SK-N-SH (cell line): Measurements from ENCODE around the gene STON2. TPM values are rescaled to one million over a fixed set of nuclear protein-coding genes. Genes with fewer than 3 reads are reported as not detected.

Experiments
- CTCF ChIA-PET: fragments of 300-600, 350-600 bp; formaldehyde crosslinking; extraction: SDS; loops from one replicate; lab custom pipeline; 2021; lab: Yijun Ruan, JAX
- POLR2A ChIA-PET: fragments of 350-600 bp; sonication (Branson Sonifier 250); formaldehyde crosslinking; extraction: SDS; loops from one replicate; lab custom pipeline; 2020; ENCODE audit warnings: antibody characterized with exemption, inconsistent platforms; lab: Yijun Ruan, JAX
- DNase-seq: peaks from one replicate; pipeline ENCODE4 v3.0.0; 2012
- H2AFZ ChIP-seq: fragments of 200-600 bp; sonication (generic); 2 replicates; pipeline ENCODE4 v1.8.1; 2016; ENCODE audit warnings: antibody characterized with exemption, mild to moderate bottlenecking, low read depth
- H3F3A ChIP-seq: fragments of 200-600 bp; sonication (generic); replicated peaks from 2 replicates; pipeline ENCODE3; 2016; ENCODE audit warnings: antibody characterized with exemption, mild to moderate bottlenecking; ENCODE audit not compliant: insufficient read depth
- H3K27ac ChIP-seq, 2 experiments: fragments of 200-500 bp in 1 of 2; fragments of 200-600 bp in 1 of 2; sonication (Bioruptor generic) in 1 of 2; sonication (generic), shearing (Covaris generic) in 1 of 2; 2 replicates each; pipeline versions ENCODE4 v1.5.1 to v1.6.1; 2014 to 2016; ENCODE audit warnings: low read depth in 2 of 2, inconsistent platforms in 1 of 2, low read length in 1 of 2, mild to moderate bottlenecking in 1 of 2, mixed read lengths in 1 of 2
- H3K27me3 ChIP-seq: fragments of 200-600 bp; sonication (generic), shearing (Covaris generic); 2 replicates; pipeline ENCODE4 v1.6.1; 2016; ENCODE audit warnings: mixed run types; ENCODE audit not compliant: insufficient read depth
- H3K36me3 ChIP-seq, 2 experiments: fragments of 200-500 bp in 1 of 2; fragments of 200-600 bp in 1 of 2; sonication (Bioruptor generic) in 1 of 2; sonication (generic) in 1 of 2; replicated peaks in 1 of 2; 2 replicates each; pipeline versions ENCODE3 to v1.5.1; 2014 to 2016; ENCODE audit warnings: low read length in 1 of 2, mild to moderate bottlenecking in 1 of 2; ENCODE audit not compliant: insufficient read depth in 2 of 2, control insufficient read depth in 1 of 2
- H3K4me1 ChIP-seq, 2 experiments: fragments of 200-500 bp in 1 of 2; fragments of 200-600 bp in 1 of 2; sonication (Bioruptor generic) in 1 of 2; sonication (generic), shearing (Covaris generic) in 1 of 2; 2 replicates each; pipeline versions ENCODE4 v1.5.1 to v1.6.1; 2014 to 2016; ENCODE audit warnings: low read depth in 1 of 2, low read length in 1 of 2, mixed run types in 1 of 2; ENCODE audit not compliant: insufficient read depth in 2 of 2, control insufficient read depth in 1 of 2
- H3K4me2 ChIP-seq: fragments of 200-600 bp; sonication (generic), shearing (Covaris generic); 2 replicates; pipeline ENCODE4 v1.6.1; 2017; ENCODE audit warnings: mixed run types
- H3K4me3 ChIP-seq, 2 experiments: fragments of 200-500 bp in 1 of 2; fragments of 200-600 bp in 1 of 2; sonication (Bioruptor generic) in 1 of 2; sonication (generic), shearing (Covaris generic) in 1 of 2; 2 replicates each; pipeline versions ENCODE4 v1.5.1 to v1.8.1; 2014 to 2016; ENCODE audit warnings: low read depth in 2 of 2, inconsistent platforms in 1 of 2, low read length in 1 of 2, mild to moderate bottlenecking in 1 of 2, mixed read lengths in 1 of 2, moderate library complexity in 1 of 2
- H3K79me2 ChIP-seq: fragments of 200-600 bp; sonication (generic); 2 replicates; pipeline ENCODE4 v1.8.1; 2017; ENCODE audit warnings: mild to moderate bottlenecking; ENCODE audit not compliant: insufficient read depth
- H3K9ac ChIP-seq: fragments of 200-600 bp; sonication (generic); 2 replicates; pipeline ENCODE4 v1.6.1; 2017; ENCODE audit warnings: mixed run types
- H3K9me2 ChIP-seq: fragments of 200-600 bp; sonication (generic); 2 replicates; pipeline ENCODE4 v1.6.1; 2017; ENCODE audit warnings: mixed run types
- H3K9me3 ChIP-seq: fragments of 200-600 bp; sonication (generic); 2 replicates; pipeline ENCODE4 v1.6.1; 2017; ENCODE audit warnings: mixed run types, mild to moderate bottlenecking, moderate library complexity
- H4K20me1 ChIP-seq: fragments of 200-600 bp; sonication (generic); 2 replicates; pipeline ENCODE4 v1.6.1; 2017; ENCODE audit warnings: mild to moderate bottlenecking, mixed run types; ENCODE audit not compliant: insufficient read depth
- CTCF ChIP-seq: fragments of 200-600 bp; sonication (generic); IDR thresholded peaks from 2 replicates; pipeline ENCODE4 v1.6.1; 2017; ENCODE audit warnings: antibody characterized with exemption, mild to moderate bottlenecking, moderate library complexity
- ELF1 ChIP-seq: IDR thresholded peaks from 2 replicates; pipeline ENCODE4 v1.4.0; 2012
- EP300 ChIP-seq, 2 experiments: IDR thresholded peaks; 2 replicates each; pipeline versions ENCODE4 v1.4.0 to v1.6.1; 2012; ENCODE audit warnings: borderline replicate concordance in 1 of 2, low read depth in 1 of 2, low read length in 1 of 2
- FOSL2 ChIP-seq: IDR thresholded peaks from 2 replicates; pipeline ENCODE4 v1.4.0; 2012; ENCODE audit warnings: low read depth, mild to moderate bottlenecking, moderate library complexity, borderline replicate concordance
- FOXJ3 ChIP-seq: sonication (generic); formaldehyde crosslinking; IDR thresholded peaks from 2 replicates; pipeline ENCODE4 v1.5.1; 2020; ENCODE audit warnings: mild to moderate bottlenecking, missing genetic modification reagents
- FOXM1 ChIP-seq: IDR thresholded peaks from 2 replicates; pipeline ENCODE4 v1.4.0; 2012; ENCODE audit warnings: low read depth, mild to moderate bottlenecking
- GATA2 ChIP-seq: sonication (generic); formaldehyde crosslinking; IDR thresholded peaks from 2 replicates; pipeline ENCODE4 v1.5.0; 2020; ENCODE audit warnings: mild to moderate bottlenecking, missing genetic modification reagents
- MEF2A ChIP-seq: IDR thresholded peaks from 2 replicates; pipeline ENCODE4 v1.4.0; 2012; ENCODE audit warnings: low read depth, borderline replicate concordance
- NFIC ChIP-seq: IDR thresholded peaks from 2 replicates; pipeline ENCODE4 v1.4.0; 2012; ENCODE audit warnings: borderline replicate concordance
- NRF1 ChIP-seq: IDR thresholded peaks from 2 replicates; pipeline ENCODE4 v1.6.1; 2012; ENCODE audit warnings: low read depth, mild to moderate bottlenecking, low read length
- RAD21 ChIP-seq: IDR thresholded peaks from 2 replicates; pipeline ENCODE4 v1.6.1; 2012; ENCODE audit warnings: mild to moderate bottlenecking, low read length
- RCOR1 ChIP-seq: fragments of 150-350 bp; IDR thresholded peaks from 2 replicates; pipeline ENCODE4 v1.6.1; 2017; ENCODE audit warnings: antibody characterized with exemption, low read length
- RFX5 ChIP-seq: IDR thresholded peaks from 2 replicates; pipeline ENCODE4 v1.6.1; 2012; ENCODE audit warnings: mild to moderate bottlenecking, improper control_type of control experiment, low read length
- RXRA ChIP-seq: IDR thresholded peaks from 2 replicates; pipeline ENCODE4 v1.4.0; 2012; ENCODE audit warnings: low read depth, mild to moderate bottlenecking, borderline replicate concordance
- TAF1 ChIP-seq: IDR thresholded peaks from 2 replicates; pipeline ENCODE4 v1.6.1; 2012; ENCODE audit warnings: low read depth, mild to moderate bottlenecking, low read length, moderate library complexity, borderline replicate concordance
- TEAD4 ChIP-seq: IDR thresholded peaks from 2 replicates; pipeline ENCODE4 v1.4.0; 2012; ENCODE audit warnings: mild to moderate bottlenecking, borderline replicate concordance; ENCODE audit not compliant: insufficient read depth
- YY1 ChIP-seq: IDR thresholded peaks from 2 replicates; pipeline ENCODE4 v1.4.0; 2012; ENCODE audit warnings: low read depth, mild to moderate bottlenecking
- WGBS: methylation state at CpG from one replicate; pipeline ENCODE4 v1.1.6; 2017; ENCODE audit warnings: low lambda C conversion rate; 5-methylcytosine and 5-hydroxymethylcytosine counted together
- polyA plus RNA-seq, 3 experiments: library from polyadenylated mRNA; depleted of rRNA; stranded (reverse); fragments of >200 nt; gene quantifications; 2 replicates each; pipeline ENCODE4 v1.2.3, GENCODE V29; 2012
- TF ChIP-seq, protein P1 (sequence below): IDR thresholded peaks from 2 replicates; pipeline ENCODE4 v1.6.1; 2012; ENCODE audit warnings: mild to moderate bottlenecking, low read depth, low read length, moderate library complexity
- TF ChIP-seq, protein P2 (sequence below): fragments of 150-350 bp; IDR thresholded peaks from 2 replicates; pipeline ENCODE4 v1.6.1; 2017; ENCODE audit warnings: antibody characterized with exemption, low read length, low read depth, borderline replicate concordance

STON2 gene
- polyA plus RNA-seq, 1 of the 3 experiments (the other 2 are of a cell fraction): not detected

DNA sequence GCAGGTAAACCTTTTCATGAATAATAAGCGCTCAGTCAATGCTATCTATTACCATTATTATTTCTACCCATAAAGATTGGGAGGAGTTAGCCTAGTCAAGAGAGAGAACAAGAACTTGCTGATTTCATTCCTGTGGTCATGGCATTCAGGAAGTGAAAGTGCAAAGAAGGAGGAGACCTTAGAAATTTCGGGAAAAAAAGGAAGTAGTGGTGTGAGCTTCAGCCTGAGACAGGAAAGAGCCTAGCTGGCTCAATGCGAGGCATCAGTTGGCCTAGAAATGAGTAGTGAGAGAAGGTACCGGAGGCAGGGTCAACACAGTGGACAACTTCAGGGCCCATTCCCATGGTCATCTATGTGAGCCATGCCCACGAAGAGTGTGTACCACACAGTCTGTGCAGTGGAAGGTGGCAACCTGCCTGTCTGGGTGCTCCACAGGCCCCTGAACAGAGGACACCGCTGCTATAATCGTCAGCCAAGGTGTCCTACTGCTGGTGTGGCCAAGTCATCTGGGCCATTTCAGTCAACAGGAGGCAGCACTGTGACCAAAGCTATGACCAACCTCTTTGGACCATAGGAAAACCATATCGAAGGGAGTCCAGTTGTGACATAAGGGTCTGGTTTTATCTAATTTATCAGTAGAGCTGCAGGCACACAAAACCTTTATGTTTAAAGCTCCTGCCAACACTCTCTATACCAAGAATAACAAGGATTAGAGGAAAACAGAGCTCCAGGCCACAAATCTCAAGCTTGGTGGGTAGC, 16.2 kb upstream of the STON2 start:
- no peak overlapping the region for H3K9ac ChIP-seq
- 37% methylated on average over 6 of the region's 8 CpGs for WGBS
- H3K79me2 ChIP-seq: no peaks in the 10 kb centered on the region
- TF ChIP-seq CTCF: no peak
- TF ChIP-seq, protein P1, sequence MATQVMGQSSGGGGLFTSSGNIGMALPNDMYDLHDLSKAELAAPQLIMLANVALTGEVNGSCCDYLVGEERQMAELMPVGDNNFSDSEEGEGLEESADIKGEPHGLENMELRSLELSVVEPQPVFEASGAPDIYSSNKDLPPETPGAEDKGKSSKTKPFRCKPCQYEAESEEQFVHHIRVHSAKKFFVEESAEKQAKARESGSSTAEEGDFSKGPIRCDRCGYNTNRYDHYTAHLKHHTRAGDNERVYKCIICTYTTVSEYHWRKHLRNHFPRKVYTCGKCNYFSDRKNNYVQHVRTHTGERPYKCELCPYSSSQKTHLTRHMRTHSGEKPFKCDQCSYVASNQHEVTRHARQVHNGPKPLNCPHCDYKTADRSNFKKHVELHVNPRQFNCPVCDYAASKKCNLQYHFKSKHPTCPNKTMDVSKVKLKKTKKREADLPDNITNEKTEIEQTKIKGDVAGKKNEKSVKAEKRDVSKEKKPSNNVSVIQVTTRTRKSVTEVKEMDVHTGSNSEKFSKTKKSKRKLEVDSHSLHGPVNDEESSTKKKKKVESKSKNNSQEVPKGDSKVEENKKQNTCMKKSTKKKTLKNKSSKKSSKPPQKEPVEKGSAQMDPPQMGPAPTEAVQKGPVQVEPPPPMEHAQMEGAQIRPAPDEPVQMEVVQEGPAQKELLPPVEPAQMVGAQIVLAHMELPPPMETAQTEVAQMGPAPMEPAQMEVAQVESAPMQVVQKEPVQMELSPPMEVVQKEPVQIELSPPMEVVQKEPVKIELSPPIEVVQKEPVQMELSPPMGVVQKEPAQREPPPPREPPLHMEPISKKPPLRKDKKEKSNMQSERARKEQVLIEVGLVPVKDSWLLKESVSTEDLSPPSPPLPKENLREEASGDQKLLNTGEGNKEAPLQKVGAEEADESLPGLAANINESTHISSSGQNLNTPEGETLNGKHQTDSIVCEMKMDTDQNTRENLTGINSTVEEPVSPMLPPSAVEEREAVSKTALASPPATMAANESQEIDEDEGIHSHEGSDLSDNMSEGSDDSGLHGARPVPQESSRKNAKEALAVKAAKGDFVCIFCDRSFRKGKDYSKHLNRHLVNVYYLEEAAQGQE: no peak
- TF ChIP-seq NFIC: no peak
- TF ChIP-seq NRF1: no peak
- ChIA-PET POLR2A (no interaction called here), CTCF (interaction anchor here (0.8 kb wide), 1 partner anchor 147 kb away, joined by 3 read pairs; no protein-coding TSS in a partner anchor)
- no peaks in the 10 kb centered on the region for H3F3A ChIP-seq
- H4K20me1 ChIP-seq: no peaks in the 10 kb centered on the region
- no peak overlapping the region for H2AFZ ChIP-seq
- H3K4me2 ChIP-seq: no peak overlapping the region
- no peaks in the 10 kb centered on the region for H3K9me3 ChIP-seq
- DNase-seq: no peak
- H3K9me2 ChIP-seq: no peaks in the 10 kb centered on the region
- no peaks in the 10 kb centered on the region for H3K36me3 ChIP-seq
- no peaks in the 10 kb centered on the region for H3K4me1 ChIP-seq
- no peak overlapping the region for H3K4me3 ChIP-seq
- no peaks in the 10 kb centered on the region for H3K27me3 ChIP-seq
- no peak overlapping the region for H3K27ac ChIP-seq

DNA sequence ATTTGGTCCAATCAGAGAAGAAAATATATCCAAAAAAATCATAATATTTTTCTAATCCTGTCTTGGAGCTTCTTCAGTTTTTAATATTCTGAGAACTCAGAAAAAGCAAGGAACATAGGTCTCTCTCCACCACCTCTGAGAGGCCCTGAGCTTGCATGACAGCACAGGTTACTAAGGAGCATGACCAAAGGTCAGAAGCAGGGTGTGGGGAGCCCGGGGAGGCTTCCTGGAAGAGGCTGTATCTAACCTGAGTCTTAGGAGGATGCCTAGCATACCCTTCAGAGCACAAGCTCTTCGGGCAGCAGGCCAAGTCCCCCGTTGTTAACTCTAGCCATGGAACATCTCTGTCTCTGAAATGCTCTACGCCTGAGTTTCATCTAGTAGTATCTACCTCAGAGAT, 15.7 kb upstream of the STON2 start:
- Histone ChIP-seq H3K9me2 (no peaks in the 10 kb centered on the region), H3K79me2 (no peaks in the 10 kb centered on the region), H3K4me2 (no peak overlapping the region), H3K27ac (no peak overlapping the region), H3K9me3 (no peaks in the 10 kb centered on the region), H3K4me3 (no peak overlapping the region), H4K20me1 (no peaks in the 10 kb centered on the region), H3K4me1 (no peaks in the 10 kb centered on the region), H3K36me3 (no peaks in the 10 kb centered on the region), H2AFZ (no peak overlapping the region), H3K9ac (no peak overlapping the region), H3K27me3 (no peaks in the 10 kb centered on the region), H3F3A (no peaks in the 10 kb centered on the region)
- ChIA-PET CTCF (no interaction called here), POLR2A (no interaction called here)
- WGBS: 12% methylated on average over 4 of the region's 4 CpGs
- DNase-seq: no peak
- no peak for TF ChIP-seq GATA2 (CRISPR knock-in tag)
- no peak for TF ChIP-seq EP300 (IDR thresholded peaks at IDR 0.05; ENCODE audit: borderline replicate concordance in 1 of 2, low read depth in 1 of 2, low read length in 1 of 2)
- TF ChIP-seq YY1: no peak
- TF ChIP-seq RFX5: no peak
- TF ChIP-seq ELF1: no peak
- no peak for TF ChIP-seq TAF1
- TF ChIP-seq, protein P2, sequence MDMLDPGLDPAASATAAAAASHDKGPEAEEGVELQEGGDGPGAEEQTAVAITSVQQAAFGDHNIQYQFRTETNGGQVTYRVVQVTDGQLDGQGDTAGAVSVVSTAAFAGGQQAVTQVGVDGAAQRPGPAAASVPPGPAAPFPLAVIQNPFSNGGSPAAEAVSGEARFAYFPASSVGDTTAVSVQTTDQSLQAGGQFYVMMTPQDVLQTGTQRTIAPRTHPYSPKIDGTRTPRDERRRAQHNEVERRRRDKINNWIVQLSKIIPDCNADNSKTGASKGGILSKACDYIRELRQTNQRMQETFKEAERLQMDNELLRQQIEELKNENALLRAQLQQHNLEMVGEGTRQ: no peak
- TF ChIP-seq MEF2A: no peak
- no peak for TF ChIP-seq FOSL2
- TF ChIP-seq RXRA: no peak
- TF ChIP-seq RAD21: no peak
- no peak for TF ChIP-seq FOXM1
- TF ChIP-seq FOXJ3: no peak
- TF ChIP-seq CTCF: no peak
- TF ChIP-seq RCOR1: no peak
- TF ChIP-seq TEAD4: no peak
- TF ChIP-seq NFIC: no peak
- no peak for TF ChIP-seq NRF1
